ENCODE data around the gene CCL4L2. TPM values are rescaled to one million over a fixed set of nuclear protein-coding genes. Genes with fewer than 3 reads are reported as not detected.
"Not testable (repeated sequence)": the region's sequence is repeated elsewhere in the genome, so short reads cannot be mapped to it uniquely, and the experiment has no call there.

Gene CCL4L2
- total RNA-seq, 1 experiment from 2014 or later: not detected

- not testable (repeated sequence) for DNase-seq (ENCODE audit: extremely low read depth, low read depth)
Observed at GRCh38 chr17:36219556-36219955, 8.7 kb downstream of the CCL4L2 start.

- DNase-seq (ENCODE audit: extremely low read depth, low read depth): not testable (repeated sequence)
Observed at GRCh38 chr17:36220737-36221580, 10.1 kb downstream of the CCL4L2 start.

GRCh38 chr17:36221581-36222100, 10.8 kb downstream of the CCL4L2 start:
- not testable (repeated sequence) for DNase-seq (ENCODE audit: extremely low read depth, low read depth)

- not testable (repeated sequence) for DNase-seq (ENCODE audit: extremely low read depth, low read depth)
Observed at GRCh38 chr17:36222967-36223366, 12.1 kb downstream of the CCL4L2 start.

GRCh38 chr17:36229644-36230043, 18.8 kb downstream of the CCL4L2 start:
- DNase-seq (ENCODE audit: extremely low read depth, low read depth): not testable (repeated sequence)

- DNase-seq (ENCODE audit: extremely low read depth, low read depth): not testable (repeated sequence)
Observed at GRCh38 chr17:36242046-36242445, 31.2 kb downstream of the CCL4L2 start.

Small RNA genes within 50 kb of the gene (small RNA-seq; reads per million reads assigned to genes)
- gene AC243829.3 (0 reads per million in 2 experiments), gene AC243829.6 (0 reads per million in 2 experiments)

Other genes starting within 250 kb of the CCL4L2 start
- gene CCL16, start 229.6 kb upstream of the CCL4L2 start, total RNA-seq (2014; rRNA removed; shearing (Covaris generic)): not detected in 2 replicates
- not detected in 2 replicates for gene CCL14, start 224.3 kb upstream of the CCL4L2 start, total RNA-seq (2014; rRNA removed; shearing (Covaris generic))
- not detected in 2 replicates for gene CCL15, start 209.5 kb upstream of the CCL4L2 start, total RNA-seq (2014; rRNA removed; shearing (Covaris generic))
- not detected in 2 replicates for gene CCL23, start 193.1 kb upstream of the CCL4L2 start, total RNA-seq (2014; rRNA removed; shearing (Covaris generic))
- gene CCL18, start 146.8 kb upstream of the CCL4L2 start, total RNA-seq (2014; rRNA removed; shearing (Covaris generic)): not detected in 2 replicates
- not detected in 2 replicates for gene CCL3, start 120.9 kb upstream of the CCL4L2 start, total RNA-seq (2014; rRNA removed; shearing (Covaris generic))
- not detected in 2 replicates for gene CCL4, start 107.2 kb upstream of the CCL4L2 start, total RNA-seq (2014; rRNA removed; shearing (Covaris generic))
- 0.58 and 0.97 TPM in 2 replicates for gene TBC1D3B, start 34.4 kb upstream of the CCL4L2 start, total RNA-seq (2014; rRNA removed; shearing (Covaris generic))
- not detected in 2 replicates for gene CCL3L1, start 14.3 kb upstream of the CCL4L2 start, total RNA-seq (2014; rRNA removed; shearing (Covaris generic))
- gene TBC1D3I, start 53.5 kb downstream of the CCL4L2 start, total RNA-seq (2014; rRNA removed; shearing (Covaris generic)): not detected in 2 replicates
- gene TBC1D3G, start 112.8 kb downstream of the CCL4L2 start, total RNA-seq (2014; rRNA removed; shearing (Covaris generic)): not detected in 2 replicates
- not detected in 2 replicates for gene TBC1D3H, start 177.4 kb downstream of the CCL4L2 start, total RNA-seq (2014; rRNA removed; shearing (Covaris generic))

All from NCI-H460 (cell line).